Body of pancreas (tissue), 4 donors: Measurements from ENCODE around the gene DTX1. TPM values are rescaled to one million over a fixed set of nuclear protein-coding genes. Genes with fewer than 3 reads are reported as not detected.

Source experiments
- ATAC-seq: fragments of 150-250 bp; one replicate; pipeline ENCODE4 v1.9.1; 2016
- DNase-seq, 4 donors: peaks; one replicate each; pipeline ENCODE4 v3.0.0-alpha.2; 2019
- H3K27ac ChIP-seq, 4 donors: fragments of 200-600 bp; sonication (generic); 1 replicate in 3 of 4; 2 replicates in 1 of 4; pipeline versions ENCODE4 v1.5.1 to v1.6.1; 2016 to 2019; ENCODE audit warnings: mild to moderate bottlenecking in 1 of 4, mixed read lengths in 1 of 4, moderate library complexity in 1 of 4
- H3K27me3 ChIP-seq, 2 donors: fragments of 200-600 bp; sonication (generic); one replicate each; pipeline ENCODE4 v1.6.0; 2016; ENCODE audit warnings: mild to moderate bottlenecking in 1 of 2
- H3K36me3 ChIP-seq, 2 donors: fragments of 200-600 bp; sonication (generic); replicated peaks in 1 of 2; 2 replicates each; pipeline ENCODE4 v1.5.1; 2016; ENCODE audit warnings: low read depth in 2 of 2; ENCODE audit not compliant: insufficient read depth in 1 of 2
- H3K4me1 ChIP-seq: fragments of 200-600 bp; sonication (generic); one replicate; pipeline ENCODE4 v1.6.0; 2016
- H3K4me3 ChIP-seq, 2 donors: fragments of 200-600 bp; sonication (generic); 1 replicate in 1 of 2; 2 replicates in 1 of 2; pipeline ENCODE4 v1.5.1; 2016 to 2019
- H3K9me3 ChIP-seq, 3 donors: fragments of 200-600 bp; sonication (generic); 1 replicate in 2 of 3; 2 replicates in 1 of 3; pipeline ENCODE4 v1.5.1; 2016
- CTCF ChIP-seq, 7 experiments: fragments of 450-650 bp in 4 of 7; fragments of 200-600 bp in 3 of 7; sonication (generic) in 3 of 7; IDR thresholded peaks; one replicate each; pipeline ENCODE4 v1.5.1; 2016 to 2019; ENCODE audit warnings: antibody characterized with exemption in 7 of 7
- POLR2A ChIP-seq, 3 donors: fragments of 450-650 bp; IDR thresholded peaks; one replicate each; pipeline ENCODE4 v1.6.1; 2016; ENCODE audit warnings: antibody characterized with exemption in 3 of 3, mild to moderate bottlenecking in 2 of 3
- WGBS, 2 donors: methylation state at CpG; one replicate each; pipeline ENCODE4 v1.1.5; 2017; 5-methylcytosine and 5-hydroxymethylcytosine counted together
- intact Hi-C: fragments of 100-400 bp; cut with DNase I; formaldehyde crosslinking; loops from one replicate; pipeline ENCODE4 v1.15.1; 2023
- total RNA-seq, 2 donors: library from RNA; depleted of rRNA; stranded (reverse); fragments of >200 nt; gene quantifications; one replicate each; pipeline ENCODE4 v1.1.0, GENCODE V29; 2016

The DTX1 gene
- total RNA-seq, 2 donors from 2014 or later = 11.9 to 17.5 TPM

DNA sequence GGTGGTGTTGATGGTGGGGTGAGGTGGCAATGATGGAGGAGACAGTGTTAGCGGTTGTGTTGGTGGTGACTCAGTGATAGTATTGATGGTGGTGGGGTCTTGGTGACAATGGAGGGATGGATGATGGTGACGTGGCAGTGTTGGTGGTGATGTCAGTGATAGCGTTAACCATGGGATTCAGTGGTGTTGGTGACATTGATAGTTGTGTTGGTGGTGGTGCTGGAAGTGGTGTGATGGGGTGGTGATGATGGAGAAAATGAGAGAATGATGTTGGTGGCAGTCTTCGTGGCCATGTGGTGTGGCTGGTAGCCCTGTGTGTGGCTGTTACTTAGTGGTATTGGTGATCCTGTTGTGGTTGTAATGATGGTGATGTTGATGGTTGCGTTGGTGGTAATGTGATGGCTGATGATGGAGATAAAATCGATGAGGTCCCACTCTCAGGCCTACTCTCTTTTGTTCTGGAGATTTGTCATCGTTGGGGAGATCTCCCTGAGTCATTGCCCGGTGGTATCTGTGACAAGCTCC, 2.6 kb downstream of the DTX1 start:
- peaks cover 0 to 7% of the 10 kb centered on the region in 2 donors for H3K27me3 ChIP-seq
- TF ChIP-seq CTCF (IDR thresholded peaks at IDR 0.05) (no peak), POLR2A (IDR thresholded peaks at IDR 0.05) (no peak)
- no peak for ATAC-seq

DNA sequence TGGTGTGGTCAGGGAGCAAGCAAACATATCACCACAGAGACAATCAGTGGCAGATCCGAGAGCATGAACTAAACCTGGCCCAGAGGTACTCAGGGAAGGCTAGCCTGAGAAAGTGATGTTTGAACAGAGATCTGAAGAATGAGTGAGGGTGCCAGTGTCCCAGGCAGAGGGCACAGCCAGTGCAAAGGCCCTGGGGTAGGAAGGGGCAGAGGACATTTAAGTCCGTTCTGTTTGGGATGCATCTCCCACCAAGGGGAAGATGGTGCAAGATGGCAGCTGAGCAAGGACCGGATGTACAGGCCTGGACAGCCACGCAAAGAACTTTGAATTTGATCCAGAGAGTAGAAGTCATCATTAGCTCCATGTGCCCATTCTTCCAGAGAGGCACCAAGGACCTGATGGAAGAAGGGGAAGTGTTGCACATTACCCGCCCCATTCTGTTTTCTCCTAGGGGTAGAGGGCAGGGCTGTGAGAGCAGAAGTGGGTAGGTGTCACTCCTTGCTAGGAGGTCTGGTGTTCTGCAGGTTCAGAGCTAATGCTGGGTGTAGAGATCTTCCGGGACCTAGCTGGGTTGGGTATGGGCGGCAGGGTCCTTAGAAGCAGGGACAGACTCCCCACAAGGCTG, 3.9 kb downstream of the DTX1 start:
- Histone ChIP-seq H3K4me3 (no peak overlapping the region), H3K4me1 (peaks cover 19% of the 10 kb centered on the region), H3K27ac (no peak overlapping the region), H3K36me3 (no peaks in the 10 kb centered on the region), H3K27me3 (peaks cover 0 to 7% of the 10 kb centered on the region in 2 donors), H3K9me3 (no peaks in the 10 kb centered on the region)
- ATAC-seq = no peak
- DNase-seq = no peak
- TF ChIP-seq POLR2A (IDR thresholded peaks at IDR 0.05) (no peak), CTCF (IDR thresholded peaks at IDR 0.05) (no peak)
- intact Hi-C loops = no loop called here
- WGBS, 2 donors = 85 to 94% methylated on average over 7 of the region's 7 CpGs

More for the DNA sequence above, 2.6 kb downstream of the DTX1 start:
- Histone ChIP-seq H3K4me1 (peaks cover 19% of the 10 kb centered on the region), H3K4me3 (no peak overlapping the region), H3K9me3 (no peaks in the 10 kb centered on the region), H3K27ac (no peak overlapping the region), H3K36me3 (no peaks in the 10 kb centered on the region)
- 84 to 89% methylated on average over 8 of the region's 8 CpGs for WGBS, 2 donors
- intact Hi-C loops = loop anchor here (5.0 kb wide), 1 partner anchor 33 kb away; no protein-coding TSS in a partner anchor
- DNase-seq = no peak

DNA sequence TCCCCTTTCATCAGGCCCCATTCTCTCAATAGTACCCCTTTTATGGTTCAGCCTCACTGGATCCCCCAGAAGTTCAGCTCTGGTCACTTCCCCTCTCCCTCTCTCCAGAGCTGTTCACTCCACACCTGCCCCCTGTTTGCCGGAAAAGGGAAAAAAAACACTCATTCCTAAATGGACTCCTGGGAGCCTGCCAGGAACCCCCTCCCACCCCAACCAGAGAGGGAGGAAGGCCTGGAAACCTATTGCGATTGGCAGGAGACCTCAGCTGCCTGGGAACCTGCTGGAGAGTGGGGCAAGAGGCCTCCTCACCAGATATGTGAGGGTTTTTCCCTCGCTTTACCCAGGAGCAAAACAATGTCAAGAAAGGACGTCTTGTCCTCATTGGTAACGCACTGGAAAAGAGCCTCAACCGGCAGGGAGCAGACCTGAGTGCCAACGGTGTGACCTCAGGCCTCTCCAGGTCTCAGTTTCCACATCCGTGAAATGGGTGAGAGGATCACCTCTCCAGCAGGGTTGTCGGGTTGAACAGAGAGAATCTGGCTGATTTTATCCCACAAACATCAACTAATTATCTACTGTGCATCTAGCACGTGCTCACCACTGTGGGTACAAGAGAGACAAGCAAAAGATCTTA, 4.6 kb downstream of the DTX1 start:
- TF ChIP-seq CTCF (IDR thresholded peaks at IDR 0.05) (no peak), POLR2A (IDR thresholded peaks at IDR 0.05) (no peak)
- no peak overlapping the region for H3K4me3 ChIP-seq
- DNase-seq = no peak
- WGBS, 2 donors = 64 to 73% methylated on average over 10 of the region's 10 CpGs
- H3K4me1 ChIP-seq = peaks cover 18% of the 10 kb centered on the region
- no peaks in the 10 kb centered on the region for H3K36me3 ChIP-seq
- no peak for ATAC-seq
- no peak overlapping the region for H3K27ac ChIP-seq
- no peaks in the 10 kb centered on the region for H3K9me3 ChIP-seq
- peaks cover 0 to 6% of the 10 kb centered on the region in 2 donors for H3K27me3 ChIP-seq
- intact Hi-C loops = no loop called here

- TF ChIP-seq POLR2A (IDR thresholded peaks at IDR 0.05) = no peak
- no peak for TF ChIP-seq CTCF (IDR thresholded peaks at IDR 0.05)
- H3K4me1 ChIP-seq = peaks cover 9% of the 10 kb centered on the region
- H3K36me3 ChIP-seq = no peaks in the 10 kb centered on the region
- no peaks in the 10 kb centered on the region for H3K27me3 ChIP-seq
- ATAC-seq (no peak), DNase-seq (no peak)
- H3K9me3 ChIP-seq = no peaks in the 10 kb centered on the region
- no peak overlapping the region for H3K27ac ChIP-seq
- 60 to 79% methylated on average over 8 to 23 of the region's 23 CpGs for whole genome bisulfite sequencing, 2 donors
- intact Hi-C loops = no loop called here
- H3K4me3 ChIP-seq = no peak overlapping the region
These were observed 6.2 kb downstream of the DTX1 start for GRCh38 chr12:113062502-113063395.
